Cardiac muscle cell (in vitro differentiated cells and primary cell): ENCODE measurements around the gene DACT3. TPM values are rescaled to one million over a fixed set of nuclear protein-coding genes. Genes with fewer than 3 reads are reported as not detected.

ENCODE experiments used
- DNase-seq, 2 donors: peaks; one replicate each; pipeline versions ENCODE4 v3.0.0 to v3.0.0-alpha.2; 2010 to 2017; ENCODE audit warnings: low read depth in 1 of 2, low spot score in 1 of 2
- H3K27ac ChIP-seq: fragments of 200-600 bp; sonication (generic); 2 replicates; pipeline ENCODE4 v1.5.1; 2016
- H3K27me3 ChIP-seq: fragments of 200-600 bp; sonication (generic); 2 replicates; pipeline ENCODE4 v1.6.0; 2016; ENCODE audit warnings: control low read depth
- H3K36me3 ChIP-seq: fragments of 200-600 bp; sonication (generic); 2 replicates; pipeline ENCODE4 v1.5.1; 2016; ENCODE audit warnings: control low read depth
- H3K4me1 ChIP-seq: fragments of 200-600 bp; sonication (generic); 2 replicates; pipeline ENCODE4 v1.8.1; 2017; ENCODE audit warnings: low read depth, mild to moderate bottlenecking, mixed run types
- H3K4me3 ChIP-seq: fragments of 200-600 bp; sonication (generic); 2 replicates; pipeline ENCODE4 v1.5.1; 2016; ENCODE audit warnings: mild to moderate bottlenecking
- H3K9me3 ChIP-seq: fragments of 200-600 bp; sonication (generic); 2 replicates; pipeline ENCODE4 v1.5.1; 2017; ENCODE audit warnings: low read depth, mild to moderate bottlenecking, control low read depth
- CTCF ChIP-seq: IDR thresholded peaks from 2 replicates; pipeline ENCODE4 v1.5.1; 2012; ENCODE audit warnings: low read depth, mild to moderate bottlenecking, low read length
- polyA plus RNA-seq: library from polyadenylated mRNA; unstranded; fragments of >200 nt; fragmentation: Nextera tagmentation; extraction: Ambion mirVana; gene quantifications from 2 replicates; pipeline ENCODE4 v1.2.1, GENCODE V29; 2016
- total RNA-seq: library from RNA; depleted of rRNA; stranded (reverse); fragments of >200 nt; gene quantifications from 2 replicates; pipeline ENCODE4 v1.2.3, GENCODE V29; 2016

Gene DACT3
- total and polyA plus RNA-seq, 2 experiments from 2014 or later: 107 to 142 TPM

DNA sequence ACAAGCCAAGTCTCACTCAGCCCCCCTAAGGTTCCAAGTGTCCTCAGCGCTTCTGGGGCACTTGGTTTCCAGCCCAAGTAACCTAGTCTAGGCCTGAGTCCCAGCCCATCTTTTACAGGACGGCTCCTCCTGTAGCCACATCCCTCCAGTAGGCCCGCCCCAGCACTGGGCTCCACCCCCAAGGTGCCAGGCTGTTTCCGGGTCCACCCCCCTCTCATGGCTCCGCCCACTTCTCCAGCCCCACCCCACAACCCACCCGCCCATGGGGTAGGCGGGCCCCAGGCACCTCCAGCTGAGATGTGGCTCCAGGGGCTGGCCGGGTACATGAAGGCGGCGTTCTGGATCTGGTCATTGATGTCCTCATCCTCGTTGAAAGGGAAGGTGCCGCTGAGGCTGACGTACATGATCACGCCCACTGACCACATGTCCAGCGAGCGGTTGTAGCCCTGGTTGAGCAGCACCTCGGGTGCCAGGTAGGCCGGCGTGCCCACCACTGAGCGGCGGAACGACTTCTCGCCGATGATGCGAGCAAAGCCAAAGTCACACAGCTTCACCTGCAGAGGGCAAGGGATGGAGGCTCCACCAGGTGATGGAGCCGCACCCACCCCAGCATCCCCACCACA is 17.2 kb upstream of the DACT3 start:
- no peak for TF ChIP-seq CTCF
- H3K9me3 ChIP-seq: no peaks in the 10 kb centered on the region
- H3K4me1 ChIP-seq: no peaks in the 10 kb centered on the region
- DNase-seq: peak in 1 of 2 donors; percentile 36
- no peaks in the 10 kb centered on the region for H3K27me3 ChIP-seq
- no peak overlapping the region for H3K27ac ChIP-seq
- H3K4me3 ChIP-seq: no peak overlapping the region
- peaks cover 8% of the 10 kb centered on the region for H3K36me3 ChIP-seq

DNA sequence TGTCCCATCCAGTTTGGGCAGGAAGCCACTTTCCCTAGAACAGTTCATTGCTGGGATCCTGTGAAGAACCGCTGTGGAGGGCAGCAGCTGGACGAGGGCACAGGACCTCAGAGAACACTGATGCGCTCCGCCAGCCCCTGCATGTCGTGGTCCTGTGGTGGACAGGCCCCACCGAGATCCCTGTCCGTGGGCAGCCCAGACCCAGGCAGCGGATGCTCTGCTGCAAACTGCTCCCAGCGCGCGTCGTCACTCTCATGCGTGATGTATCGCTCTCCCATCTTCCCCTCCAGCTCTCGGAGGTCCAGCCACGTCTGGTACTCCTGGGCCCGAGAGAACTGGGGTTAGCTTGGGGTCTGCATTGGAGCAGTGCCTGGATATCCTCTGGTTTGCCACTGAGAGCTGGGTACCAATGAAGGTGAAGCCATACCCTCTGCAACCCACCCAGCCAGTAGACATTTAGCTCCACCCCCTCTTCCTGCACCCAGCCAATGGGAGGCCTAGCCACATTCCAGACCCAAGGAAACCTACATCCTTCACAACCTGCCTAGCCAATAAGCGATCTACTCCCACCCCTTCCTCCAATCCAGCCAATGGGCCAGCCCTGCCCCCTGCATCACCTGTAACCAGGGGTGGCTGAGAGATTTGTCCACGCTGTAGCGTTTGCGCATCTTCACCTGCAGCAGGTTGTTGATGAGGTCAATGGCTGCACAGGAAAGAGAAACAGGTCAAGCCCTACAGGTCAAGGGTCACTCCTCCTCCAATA is 13.6 kb upstream of the DACT3 start:
- H3K4me3 ChIP-seq: no peak overlapping the region
- H3K36me3 ChIP-seq: peaks cover 2% of the 10 kb centered on the region
- peak in 1 of 2 donors; percentile 71 for DNase-seq
- no peaks in the 10 kb centered on the region for H3K4me1 ChIP-seq
- TF ChIP-seq CTCF: no peak
- no peaks in the 10 kb centered on the region for H3K27me3 ChIP-seq
- no peaks in the 10 kb centered on the region for H3K9me3 ChIP-seq
- H3K27ac ChIP-seq: no peak overlapping the region

DNA sequence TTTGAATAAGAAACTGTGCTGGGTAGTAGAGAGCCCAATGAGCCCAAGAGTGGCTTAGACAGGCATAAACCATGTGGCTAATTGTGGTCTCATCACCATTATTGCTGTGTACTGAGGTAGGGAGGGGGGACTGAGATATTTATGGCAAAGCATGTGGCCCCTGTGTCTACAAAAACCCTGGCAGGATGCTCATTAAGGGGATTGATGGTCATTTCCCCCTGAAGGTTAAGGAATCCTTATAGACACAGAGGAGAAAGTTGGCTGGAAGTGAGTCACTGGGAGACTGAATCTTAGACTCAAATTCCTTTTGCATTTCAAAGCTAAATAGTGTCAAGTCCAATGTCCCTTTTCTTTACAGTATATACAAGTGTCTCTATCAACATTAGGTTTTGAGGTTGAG is 9.8 kb upstream of the DACT3 start:
- no peaks in the 10 kb centered on the region for H3K9me3 ChIP-seq
- H3K27me3 ChIP-seq: no peaks in the 10 kb centered on the region
- H3K4me1 ChIP-seq: no peaks in the 10 kb centered on the region
- peaks cover 2% of the 10 kb centered on the region for H3K36me3 ChIP-seq
- DNase-seq: no peak
- no peak overlapping the region for H3K4me3 ChIP-seq
- TF ChIP-seq CTCF: no peak
- H3K27ac ChIP-seq: no peak overlapping the region

DNA sequence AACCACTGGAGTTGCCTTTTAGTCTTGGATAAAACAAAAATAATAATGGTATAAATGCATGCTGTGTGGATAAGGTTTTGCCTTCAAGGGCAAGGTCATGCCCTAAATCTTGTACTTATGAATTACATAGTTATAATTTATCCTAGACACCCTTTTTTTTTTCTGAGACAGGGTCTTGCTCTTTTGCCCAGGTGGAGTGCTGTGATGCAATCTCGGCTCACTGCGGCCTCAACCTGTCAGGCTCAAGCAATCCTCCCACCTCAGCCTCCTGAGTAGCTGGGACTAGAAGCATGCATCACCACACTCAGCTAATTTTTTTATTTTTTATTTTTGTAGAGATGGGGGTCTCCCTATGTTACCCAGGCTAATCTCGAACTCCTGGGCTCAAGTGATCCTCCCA is 7.7 kb upstream of the DACT3 start:
- no peak for TF ChIP-seq CTCF
- no peak for DNase-seq
- Histone ChIP-seq H3K9me3 (no peaks in the 10 kb centered on the region), H3K27me3 (no peaks in the 10 kb centered on the region), H3K27ac (no peak overlapping the region), H3K36me3 (peaks cover 1% of the 10 kb centered on the region), H3K4me1 (no peaks in the 10 kb centered on the region), H3K4me3 (no peak overlapping the region)

- no peak for DNase-seq
- no peak overlapping the region for H3K4me3 ChIP-seq
- no peaks in the 10 kb centered on the region for H3K27me3 ChIP-seq
- H3K27ac ChIP-seq: no peak overlapping the region
- peaks cover 3% of the 10 kb centered on the region for H3K4me1 ChIP-seq
- no peak for TF ChIP-seq CTCF
- no peaks in the 10 kb centered on the region for H3K9me3 ChIP-seq
- H3K36me3 ChIP-seq: no peaks in the 10 kb centered on the region
Measured at GRCh38 chr19:46665072-46665471, 4.1 kb upstream of the DACT3 start.
